HG03025 (cell line): Measurements from ENCODE around the gene TREX2.

Source experiments
- ATAC-seq: cut with Tn5 transposase; IDR thresholded peaks from one replicate; pipeline ENCODE4 v1.9.1; 2021; ENCODE audit warnings: mild to moderate bottlenecking, moderate library complexity; ENCODE audit not compliant: unreplicated experiment, low FRiP score

Gene TREX2

GRCh38 chrX:153476666-153477363, 31.0 kb upstream of the TREX2 start:
- ATAC-seq, result no peak

- ATAC-seq, result no peak
Observed at GRCh38 chrX:153475751-153476281, 30.0 kb upstream of the TREX2 start.

DNA sequence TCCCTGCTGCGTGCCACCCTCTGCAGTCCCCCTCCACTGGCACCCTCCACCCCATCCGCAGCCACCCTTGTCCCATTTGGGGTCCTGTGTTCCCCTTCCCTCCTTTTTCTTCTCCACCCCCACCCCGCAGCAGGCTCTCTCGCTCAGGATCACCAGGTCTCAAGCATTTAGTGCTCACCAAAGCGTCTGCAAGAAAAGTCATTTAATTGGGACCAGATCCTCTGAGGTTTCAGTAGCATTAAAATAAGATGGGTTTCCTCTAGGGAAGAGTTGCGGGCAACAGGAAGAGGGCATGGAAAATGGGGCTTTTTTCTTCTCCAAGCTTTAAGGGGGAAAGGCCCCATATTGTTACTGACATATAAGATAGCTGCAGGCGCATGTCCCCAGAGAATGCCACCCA, 29.4 kb upstream of the TREX2 start:
- no peak for ATAC-seq

DNA sequence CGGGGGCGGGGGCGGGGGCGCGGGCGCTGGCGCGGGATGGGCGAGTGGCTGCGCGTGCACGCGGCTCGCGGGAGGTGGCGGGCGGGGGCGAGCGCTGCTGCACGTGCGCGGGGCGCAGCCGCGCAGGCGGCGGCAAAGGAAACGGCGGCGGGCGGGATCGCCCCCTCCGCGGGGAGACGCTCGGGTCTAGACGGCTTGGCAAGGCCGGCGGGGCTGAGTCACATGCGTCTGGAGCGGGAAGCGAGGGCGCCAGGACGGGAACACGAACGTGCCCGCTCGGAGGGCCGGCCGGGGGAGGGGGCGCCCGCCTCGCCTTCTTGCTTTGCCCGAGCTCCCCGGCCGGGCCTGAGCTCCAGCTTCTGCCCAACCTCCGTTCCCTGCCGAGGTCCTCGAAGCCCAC, 28.9 kb upstream of the TREX2 start:
- no peak for ATAC-seq

DNA sequence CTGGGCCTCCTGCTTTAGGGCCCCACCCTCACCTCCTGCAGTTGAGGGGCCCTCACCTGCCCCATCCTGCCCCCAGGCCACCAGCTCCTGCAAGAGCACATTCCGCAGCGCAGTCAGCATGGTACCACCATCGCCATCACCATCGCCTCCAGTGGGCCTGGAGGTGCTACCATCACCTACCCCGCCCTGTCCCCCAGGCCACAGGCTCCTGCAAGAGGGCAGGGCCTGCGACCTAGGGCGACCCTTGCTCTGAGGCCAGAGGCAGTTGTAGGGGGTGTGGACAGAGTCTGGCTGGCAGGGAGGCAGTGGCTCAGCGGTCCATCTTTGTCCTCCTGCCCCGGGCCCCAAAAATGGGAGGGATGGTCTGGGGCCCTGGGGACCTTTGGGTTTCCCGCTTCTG, 28.4 kb upstream of the TREX2 start:
- no peak for ATAC-seq

DNA sequence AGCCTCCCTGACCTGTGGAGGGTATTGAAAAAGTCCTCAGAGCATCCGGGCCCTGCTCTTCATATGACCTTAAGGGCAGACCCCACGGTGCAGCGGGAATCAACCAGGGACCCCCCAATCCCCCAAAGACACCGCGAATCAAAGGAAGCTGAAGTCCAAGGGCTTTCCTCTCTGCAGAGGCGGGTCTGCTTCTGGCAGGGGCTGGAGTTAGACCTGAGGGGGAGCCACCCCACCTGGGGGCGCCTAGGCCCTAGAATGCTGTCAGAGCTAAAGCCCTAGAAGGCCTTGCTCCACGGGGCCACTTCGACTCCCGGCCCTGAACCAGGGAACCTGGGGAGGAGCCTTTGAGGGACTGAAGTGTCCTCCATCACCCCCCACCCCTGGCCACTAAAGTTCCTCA, 27.3 kb upstream of the TREX2 start:
- no peak for ATAC-seq

- ATAC-seq, result no peak
Observed at GRCh38 chrX:153471663-153472280, 25.9 kb upstream of the TREX2 start.

DNA sequence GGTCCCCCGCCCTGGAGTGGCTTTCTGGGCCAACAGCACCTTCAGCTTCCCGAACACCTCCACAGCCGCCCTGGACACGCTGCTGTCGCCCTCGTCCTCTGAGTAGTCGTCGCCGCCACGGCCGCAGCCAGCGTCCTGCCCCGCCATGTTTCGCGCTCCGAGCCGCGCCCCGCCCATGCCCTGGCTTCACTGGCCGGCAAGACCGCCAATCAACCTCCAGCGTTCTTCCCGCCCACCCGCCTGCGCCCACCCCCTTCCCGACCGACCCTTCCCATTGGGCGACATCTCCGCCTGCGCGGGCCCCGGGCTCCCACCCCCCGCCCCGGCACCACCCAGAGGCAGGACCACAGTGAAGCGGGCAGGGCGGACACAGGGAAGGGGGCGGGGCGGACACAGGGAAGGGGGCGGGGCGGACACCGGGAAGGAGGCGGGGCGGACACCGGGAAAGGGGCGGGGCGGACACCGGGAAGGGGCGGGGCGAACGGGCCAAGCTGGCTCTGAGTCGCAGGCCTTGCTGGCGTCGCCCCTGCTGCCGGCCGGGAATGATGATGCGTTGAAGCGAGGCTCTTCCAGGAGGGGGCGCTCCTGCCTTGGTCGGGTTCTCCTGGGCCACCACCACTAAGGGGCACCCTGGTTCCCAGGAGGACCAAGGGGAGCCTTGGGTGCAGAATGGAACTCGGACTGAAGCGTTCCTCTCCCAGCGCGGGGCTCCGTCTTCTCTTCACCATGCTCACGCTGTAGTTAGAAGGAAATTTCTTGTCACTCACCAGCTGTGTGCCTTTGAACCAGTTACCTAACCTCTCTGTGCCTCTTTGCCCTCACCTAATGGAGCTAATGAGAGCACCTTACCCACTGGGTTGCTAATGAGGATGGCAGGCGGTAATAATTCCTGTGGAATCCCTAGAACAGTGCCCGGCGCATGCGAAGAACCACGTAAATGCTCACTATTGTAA, 24.8 kb upstream of the TREX2 start, which contains the start of gene HAUS7:
HAUS7 (minus strand) TSS at position 166 of the 953 bp plus-strand sequence; CDS start at position 147, 19 bp downstream.
- ATAC-seq, result peak; percentile 65

- ATAC-seq, result peak; percentile 32
Observed at GRCh38 chrX:153469811-153470410, 24.1 kb upstream of the TREX2 start.

- ATAC-seq, result no peak
Observed at GRCh38 chrX:153468008-153468580, 22.2 kb upstream of the TREX2 start.

- no peak for ATAC-seq
Observed at GRCh38 chrX:153465691-153466380, 20.0 kb upstream of the TREX2 start.

DNA sequence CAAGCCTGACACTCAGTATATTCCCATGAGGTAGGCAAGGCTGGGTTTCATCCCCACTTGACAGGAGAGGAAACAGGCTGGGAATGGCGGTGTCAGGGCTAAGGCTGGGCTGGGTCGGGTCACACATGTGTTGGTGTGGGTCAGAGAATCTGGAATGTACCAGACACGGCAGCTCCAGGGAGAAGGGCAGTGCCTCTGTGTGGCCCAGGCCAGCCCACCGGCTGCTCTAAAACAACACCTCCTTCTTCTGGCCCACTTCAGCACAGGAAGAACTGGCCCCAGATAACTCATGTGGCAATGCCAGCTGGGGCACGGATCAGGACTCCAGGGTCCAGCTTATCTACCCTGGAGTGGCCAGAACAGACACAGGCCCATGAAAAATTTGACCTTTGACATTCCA, 18.3 kb upstream of the TREX2 start:
- ATAC-seq, result no peak

DNA sequence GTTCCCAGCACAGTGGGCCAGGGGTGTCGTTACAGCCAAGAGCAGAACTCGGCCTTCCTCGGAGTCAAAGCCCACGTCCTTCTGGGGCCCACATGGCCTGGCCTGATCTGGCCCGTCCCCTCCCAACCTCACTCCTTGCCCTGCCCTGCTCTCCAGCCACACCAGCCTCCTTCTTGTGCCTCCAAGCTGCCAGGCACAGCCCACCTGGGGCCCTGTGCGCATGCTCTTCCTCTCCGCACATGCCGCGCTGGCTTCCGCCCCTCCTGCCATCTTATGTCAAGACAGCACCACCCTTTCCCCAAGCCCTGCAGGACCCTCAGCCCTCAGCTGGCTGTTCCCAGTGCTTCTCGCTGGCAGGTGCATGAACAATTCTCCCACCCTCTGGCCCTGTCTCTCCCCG, 17.7 kb upstream of the TREX2 start:
- no peak for ATAC-seq

- no peak for ATAC-seq
Observed at GRCh38 chrX:153463031-153463430, 17.2 kb upstream of the TREX2 start.

DNA sequence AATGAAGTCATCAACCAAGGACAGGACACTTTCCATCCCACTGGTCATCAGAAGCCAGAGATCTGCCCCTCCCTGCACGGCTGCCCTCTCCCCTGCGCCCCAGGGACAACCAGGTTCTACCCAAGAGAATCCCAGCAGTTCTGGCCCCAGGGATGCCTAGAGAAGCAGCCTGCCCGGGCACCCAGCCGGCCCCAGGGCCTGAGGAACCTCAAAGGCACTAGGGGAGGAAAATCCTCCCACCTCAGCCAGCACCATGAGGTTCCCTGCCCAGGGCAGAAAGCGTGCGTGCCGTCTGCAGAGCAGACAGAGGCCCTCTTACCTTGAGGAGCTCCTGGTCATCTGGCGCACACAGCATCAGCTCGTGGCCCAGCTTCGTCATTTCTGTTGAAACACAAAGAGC, 16.4 kb upstream of the TREX2 start:
- no peak for ATAC-seq

GRCh38 chrX:153460826-153461225, 15.0 kb upstream of the TREX2 start:
- ATAC-seq, result no peak

DNA sequence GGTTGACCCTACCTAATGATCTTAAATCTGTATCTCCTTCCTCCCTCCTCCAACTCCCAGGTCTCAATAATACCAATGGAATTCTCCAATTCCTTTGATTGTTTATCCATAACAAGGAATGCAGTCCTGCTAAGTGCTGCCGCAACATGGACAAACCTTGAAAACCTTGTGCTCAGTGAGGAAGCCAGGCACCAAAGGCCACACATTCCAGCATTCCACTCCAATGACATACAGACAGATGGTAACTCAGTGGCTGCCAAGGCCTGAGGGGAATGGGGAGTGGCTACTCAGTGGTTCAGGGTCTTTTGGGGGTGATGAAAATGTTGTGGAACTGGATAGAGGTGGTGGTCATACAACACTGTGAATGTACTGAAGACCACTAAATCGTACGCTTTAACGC, 14.1 kb upstream of the TREX2 start:
- no peak for ATAC-seq

GRCh38 chrX:153458476-153458875, 12.6 kb upstream of the TREX2 start:
- no peak for ATAC-seq

- no peak for ATAC-seq
Observed at GRCh38 chrX:153457827-153458466, 12.1 kb upstream of the TREX2 start.
